Spleen (tissue), 13 donors: ENCODE measurements around the gene PNKD. TPM values are rescaled to one million over a fixed set of nuclear protein-coding genes. Genes with fewer than 3 reads are reported as not detected.

ENCODE experiments used
- DNase-seq: peaks from one replicate; pipeline ENCODE4 v3.0.0-alpha.2; 2020
- H3K27ac ChIP-seq, 8 donors: fragments of 200-600 bp; sonication (generic) in 7 of 8; 1 replicate in 4 of 8; 2 replicates in 4 of 8; pipeline versions ENCODE4 v1.5.0 to v1.8.0; 2016 to 2021; ENCODE audit warnings: inconsistent platforms in 4 of 8, mild to moderate bottlenecking in 4 of 8, moderate library complexity in 1 of 8
- H3K27me3 ChIP-seq, 7 donors: fragments of 200-600 bp; sonication (generic) in 6 of 7; replicated peaks in 1 of 7; 1 replicate in 4 of 7; 2 replicates in 3 of 7; pipeline versions ENCODE4 v1.5.0 to v1.8.0; 2016 to 2021; ENCODE audit warnings: inconsistent platforms in 3 of 7, mild to moderate bottlenecking in 1 of 7
- H3K36me3 ChIP-seq, 6 donors: fragments of 200-600 bp; sonication (generic) in 5 of 6; 1 replicate in 4 of 6; 2 replicates in 2 of 6; pipeline versions ENCODE4 v1.5.0 to v1.8.0; 2016 to 2021; ENCODE audit warnings: inconsistent platforms in 2 of 6
- H3K4me1 ChIP-seq, 6 donors: fragments of 200-600 bp; sonication (generic) in 5 of 6; 1 replicate in 3 of 6; 2 replicates in 3 of 6; pipeline versions ENCODE4 v1.5.0 to v1.8.0; 2016 to 2021; ENCODE audit warnings: inconsistent platforms in 3 of 6
- H3K4me3 ChIP-seq, 8 donors: fragments of 200-600 bp; sonication (generic) in 7 of 8; 1 replicate in 4 of 8; 2 replicates in 4 of 8; pipeline versions ENCODE4 v1.5.0 to v1.8.0; 2016 to 2021; ENCODE audit warnings: inconsistent platforms in 4 of 8, mild to moderate bottlenecking in 4 of 8, moderate library complexity in 2 of 8
- H3K9me3 ChIP-seq, 8 donors: fragments of 200-600 bp; sonication (generic) in 7 of 8; 1 replicate in 4 of 8; 2 replicates in 4 of 8; pipeline versions ENCODE4 v1.5.0 to v1.8.0; 2016 to 2021; ENCODE audit warnings: inconsistent platforms in 4 of 8
- CTCF ChIP-seq, 11 experiments: fragments of 200-600 bp in 7 of 11; fragments of 450-650 bp in 4 of 11; sonication (generic) in 4 of 11; IDR thresholded peaks in 8 of 11; conservative IDR thresholded peaks in 3 of 11; 1 replicate in 7 of 11; 2 replicates in 4 of 11; pipeline versions ENCODE4 v1.4.0 to v1.8.0; 2016 to 2021; ENCODE audit warnings: antibody characterized with exemption in 11 of 11, inconsistent platforms in 4 of 11, mild to moderate bottlenecking in 1 of 11
- POLR2A ChIP-seq, 3 donors: fragments of 450-650 bp; IDR thresholded peaks; one replicate each; pipeline ENCODE4 v1.5.1; 2017; ENCODE audit warnings: antibody characterized with exemption in 3 of 3, mild to moderate bottlenecking in 1 of 3
- POLR2AphosphoS5 ChIP-seq, 3 donors: sonication (generic); formaldehyde crosslinking; IDR thresholded peaks; one replicate each; pipeline ENCODE4 v1.5.1; 2017; ENCODE audit warnings: antibody characterized with exemption in 3 of 3
- WGBS, 5 donors: extraction: QIAGEN DNeasy Blood & Tissue Kit in 3 of 5; methylation state at CpG; one replicate each; pipeline versions ENCODE4 v1.1.5 to v1.1.7; 2013 to 2018; 5-methylcytosine and 5-hydroxymethylcytosine counted together
- intact Hi-C: fragments of 100-400 bp; cut with DNase I; formaldehyde crosslinking; loops from one replicate; pipeline ENCODE4 v1.15.0; 2023; ENCODE audit warnings: low total_unique reads
- long read RNA-seq, 2 donors: transcript quantifications; one replicate each; lab custom pipeline, GENCODE V29; 2026
- polyA plus RNA-seq, 3 donors: library from polyadenylated mRNA; stranded (reverse); fragments of 200-250 nt; gene quantifications; one replicate each; pipeline ENCODE4 v1.2.1, GENCODE V29; 2013
- total RNA-seq, 7 donors: library from RNA; depleted of rRNA in 3 of 7; stranded (reverse); fragments of >200 nt in 3 of 7; fragmentation: NEBNext Ultra II Directional in 4 of 7; extraction: Animal tissue kit (Norgen Biotek cat#: 25700) in 4 of 7; gene quantifications; one replicate each; pipeline versions ENCODE4 v1.1.0 to v1.2.1, GENCODE V29; 2016 to 2021
- donor health status: healthy with polysubstance abuse.
- donor health status: DM: no; HTN: no; CAD: no; lungs with moderate emphysema.
- donor health status: DM: no; HTN: no; CAD: no.
- donor health status: Bipolar disorder and iron deficiency.
- donor health status: healthy.
- donor health status: DM: no; HTN: no; CAD: no.
- donor health status: DM: yes; HTN: yes; CAD: no.

PNKD gene, protein sequence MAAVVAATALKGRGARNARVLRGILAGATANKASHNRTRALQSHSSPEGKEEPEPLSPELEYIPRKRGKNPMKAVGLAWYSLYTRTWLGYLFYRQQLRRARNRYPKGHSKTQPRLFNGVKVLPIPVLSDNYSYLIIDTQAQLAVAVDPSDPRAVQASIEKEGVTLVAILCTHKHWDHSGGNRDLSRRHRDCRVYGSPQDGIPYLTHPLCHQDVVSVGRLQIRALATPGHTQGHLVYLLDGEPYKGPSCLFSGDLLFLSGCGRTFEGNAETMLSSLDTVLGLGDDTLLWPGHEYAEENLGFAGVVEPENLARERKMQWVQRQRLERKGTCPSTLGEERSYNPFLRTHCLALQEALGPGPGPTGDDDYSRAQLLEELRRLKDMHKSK
- total RNA-seq (10 to 100 TPM; 41.4 to 61.2 (median 47.7) TPM), polyA plus RNA-seq (10 to 100 TPM; 69.0 to 92.1 (median 83.5) TPM)
- long read RNA-seq, donor 1, transcript PNKD-205 (2 exons, 1,372 nt), result minor isoform, 6 of 101 reads
- long read RNA-seq, donor 1, transcript PNKD-201 (3 exons, 758 nt), result major isoform, 61 of 101 reads
- long read RNA-seq, donor 1, partial matches to known transcripts, result 13 of 101 reads
- long read RNA-seq, donor 1, other reads (novel, unspliced or antisense), result 19 of 101 reads
- long read RNA-seq, donor 2, transcript PNKD-201 (3 exons, 758 nt), result major isoform, 56 of 63 reads
- long read RNA-seq, donor 2, transcript PNKD-205 (2 exons, 1,372 nt), result minor isoform, 5 of 63 reads
- long read RNA-seq, donor 2, partial matches to known transcripts, result 0 of 63 reads
- long read RNA-seq, donor 2, other reads (novel, unspliced or antisense), result 0 of 63 reads

- peak; percentile 100 for DNase-seq
- H3K9me3 ChIP-seq, result no peaks in the 10 kb centered on the region
- WGBS, 5 donors, result 0 to 1% (median 0%) methylated on average over 34 to 64 of the region's 64 CpGs
- H3K27ac ChIP-seq, result peak within 1 kb of the TSS; percentile 57 to 90 (median 85)
- peak within 1 kb of the TSS; percentile 78 to 99 (median 91) for H3K4me3 ChIP-seq
- no peaks in the 10 kb centered on the region for H3K27me3 ChIP-seq
- TF ChIP-seq POLR2AphosphoS5 (IDR thresholded peaks at IDR 0.05) (peak; percentile 91 to 94 (median 93)), CTCF (IDR thresholded peaks at IDR 0.05 in 8 of 11, conservative IDR thresholded peaks at IDR 0.05 in 3 of 11) (peak in 6 of 11 experiments; percentile 30 to 66 (median 52)), POLR2A (IDR thresholded peaks at IDR 0.05) (peak in 2 of 3 donors; percentile 6 to 48)
- H3K36me3 ChIP-seq, result peaks cover 0 to 65% (median 44%) of the 10 kb centered on the region in 6 donors
- peaks cover 34 to 84% (median 55%) of the 10 kb centered on the region in 6 donors for H3K4me1 ChIP-seq
- intact Hi-C loops, result no loop called here
Measured at GRCh38 chr2:218269900-218270720, at the start of gene PNKD, which contains the start of gene AAMP. Gene PNKD (plus strand): TSS chr2:218270519. CDS start chr2:218270536, 17 bp downstream. Gene AAMP (minus strand): TSS chr2:218270137. CDS start chr2:218270086, 51 bp downstream.

DNA sequence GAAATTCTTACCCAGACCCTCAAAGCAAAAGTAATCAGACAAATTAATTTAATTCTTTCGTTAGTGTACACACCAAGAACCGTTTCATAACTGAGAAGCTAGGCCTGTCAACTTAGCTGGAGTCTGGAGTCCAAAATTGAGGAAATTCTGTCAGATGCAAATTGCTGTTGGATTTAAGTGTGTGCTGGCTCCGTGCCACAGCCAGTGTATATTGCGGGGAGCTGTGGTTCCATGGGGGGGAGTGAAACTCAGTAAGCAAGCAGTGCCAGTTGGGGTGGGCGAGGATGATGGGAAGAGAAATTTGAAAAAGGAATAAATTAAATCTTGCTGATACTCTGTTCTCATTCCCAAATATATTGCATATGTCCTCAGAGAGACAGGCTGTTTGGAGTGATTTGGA, 49.3 kb upstream of the PNKD start:
- no peak for DNase-seq
- H3K27ac ChIP-seq, result peak overlapping the region in 5 of 8 donors; percentile 21 to 99 (median 98)
- 23 to 28% (median 25%) methylated on average over 5 of the region's 5 CpGs for WGBS, 5 donors
- peaks cover 53 to 88% (median 83%) of the 10 kb centered on the region in 6 donors for H3K4me1 ChIP-seq
- H3K27me3 ChIP-seq, result no peaks in the 10 kb centered on the region
- H3K4me3 ChIP-seq, result peak overlapping the region in 2 of 8 donors; percentile 87 to 98
- intact Hi-C loops, result no loop called here
- H3K9me3 ChIP-seq, result no peaks in the 10 kb centered on the region
- no peak for TF ChIP-seq CTCF (IDR thresholded peaks at IDR 0.05 in 8 of 11, conservative IDR thresholded peaks at IDR 0.05 in 3 of 11)
- no peak for TF ChIP-seq POLR2A (IDR thresholded peaks at IDR 0.05)
- peak in 1 of 3 donors; percentile 12 for TF ChIP-seq POLR2AphosphoS5 (IDR thresholded peaks at IDR 0.05)
- peaks cover 0 to 66% (median 24%) of the 10 kb centered on the region in 6 donors for H3K36me3 ChIP-seq

DNA sequence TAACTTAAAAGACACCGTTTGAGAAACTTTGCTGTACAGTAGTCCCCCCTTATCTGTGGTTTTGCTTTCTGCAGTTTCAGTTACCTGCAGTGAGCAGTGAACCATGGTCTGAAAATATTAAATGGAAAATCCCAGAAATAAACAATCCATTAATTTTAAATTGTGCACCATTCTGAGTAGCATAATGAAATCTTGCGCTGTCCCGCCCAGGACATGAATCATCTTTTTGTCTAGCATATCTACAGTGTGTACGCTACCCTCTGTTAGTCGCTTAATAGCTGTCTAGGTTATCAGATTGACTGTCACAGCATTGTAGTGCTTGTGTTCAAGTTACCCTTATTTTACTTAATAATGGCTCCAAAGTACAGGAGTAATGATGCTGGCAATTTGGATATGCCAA, 47.3 kb upstream of the PNKD start:
- Histone ChIP-seq H3K9me3 (no peaks in the 10 kb centered on the region), H3K27ac (peak overlapping the region in 4 of 8 donors; percentile 34 to 99 (median 98)), H3K36me3 (peaks cover 0 to 87% (median 45%) of the 10 kb centered on the region in 6 donors), H3K27me3 (no peaks in the 10 kb centered on the region), H3K4me1 (peaks cover 49 to 100% (median 94%) of the 10 kb centered on the region in 6 donors), H3K4me3 (peak overlapping the region in 1 of 8 donors; percentile 28)
- WGBS, 5 donors, result 50 to 73% (median 61%) methylated on average over 5 of the region's 5 CpGs
- TF ChIP-seq POLR2A (IDR thresholded peaks at IDR 0.05) (no peak), CTCF (IDR thresholded peaks at IDR 0.05 in 8 of 11, conservative IDR thresholded peaks at IDR 0.05 in 3 of 11) (no peak), POLR2AphosphoS5 (IDR thresholded peaks at IDR 0.05) (no peak)
- intact Hi-C loops, result no loop called here
- no peak for DNase-seq
